ENCODE measurements around the gene GMDS.

GRCh38 chr6:2274981-2275891 is 29.8 kb upstream of the GMDS start:
- TF ChIP-seq ZC3H10 (CRISPR knock-in tag; IDR thresholded peaks at IDR 0.05) (no peak), ESRRG (CRISPR knock-in tag; IDR thresholded peaks at IDR 0.05) (no peak), RARB (CRISPR knock-in tag; IDR thresholded peaks at IDR 0.05) (no peak), ARNTL (CRISPR knock-in tag; IDR thresholded peaks at IDR 0.05; ENCODE audit: borderline replicate concordance, low read depth) (no peak), PPARA (CRISPR knock-in tag; IDR thresholded peaks at IDR 0.05; ENCODE audit: borderline replicate concordance) (no peak), ZFP3 (CRISPR knock-in tag; IDR thresholded peaks at IDR 0.05) (no peak), SNAI2 (CRISPR knock-in tag; IDR thresholded peaks at IDR 0.05) (no peak), TCF4 (CRISPR knock-in tag; IDR thresholded peaks at IDR 0.05; ENCODE audit: borderline replicate concordance) (no peak), TOX (CRISPR knock-in tag; IDR thresholded peaks at IDR 0.05; ENCODE audit: borderline replicate concordance) (no peak)
- TF ChIP-seq, protein P1, sequence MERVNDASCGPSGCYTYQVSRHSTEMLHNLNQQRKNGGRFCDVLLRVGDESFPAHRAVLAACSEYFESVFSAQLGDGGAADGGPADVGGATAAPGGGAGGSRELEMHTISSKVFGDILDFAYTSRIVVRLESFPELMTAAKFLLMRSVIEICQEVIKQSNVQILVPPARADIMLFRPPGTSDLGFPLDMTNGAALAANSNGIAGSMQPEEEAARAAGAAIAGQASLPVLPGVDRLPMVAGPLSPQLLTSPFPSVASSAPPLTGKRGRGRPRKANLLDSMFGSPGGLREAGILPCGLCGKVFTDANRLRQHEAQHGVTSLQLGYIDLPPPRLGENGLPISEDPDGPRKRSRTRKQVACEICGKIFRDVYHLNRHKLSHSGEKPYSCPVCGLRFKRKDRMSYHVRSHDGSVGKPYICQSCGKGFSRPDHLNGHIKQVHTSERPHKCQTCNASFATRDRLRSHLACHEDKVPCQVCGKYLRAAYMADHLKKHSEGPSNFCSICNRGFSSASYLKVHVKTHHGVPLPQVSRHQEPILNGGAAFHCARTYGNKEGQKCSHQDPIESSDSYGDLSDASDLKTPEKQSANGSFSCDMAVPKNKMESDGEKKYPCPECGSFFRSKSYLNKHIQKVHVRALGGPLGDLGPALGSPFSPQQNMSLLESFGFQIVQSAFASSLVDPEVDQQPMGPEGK (CRISPR knock-in tag; IDR thresholded peaks at IDR 0.05; ENCODE audit: borderline replicate concordance) = no peak

All from SK-N-SH treated with all-trans-retinoic acid at 6 μM for 48 hours (cell line).